ENCODE data around the gene HDAC4.

HDAC4 gene

GRCh38 chr2:239107936-239108335 lies 292.9 kb downstream of the HDAC4 start:
- no peak for DNase-seq (ENCODE audit: low read depth)

GRCh38 chr2:239106966-239107365 lies 293.9 kb downstream of the HDAC4 start:
- no peak for DNase-seq (ENCODE audit: low read depth)

- DNase-seq (ENCODE audit: low read depth): no peak
Measured at GRCh38 chr2:239106314-239106908, 294.4 kb downstream of the HDAC4 start.

DNA sequence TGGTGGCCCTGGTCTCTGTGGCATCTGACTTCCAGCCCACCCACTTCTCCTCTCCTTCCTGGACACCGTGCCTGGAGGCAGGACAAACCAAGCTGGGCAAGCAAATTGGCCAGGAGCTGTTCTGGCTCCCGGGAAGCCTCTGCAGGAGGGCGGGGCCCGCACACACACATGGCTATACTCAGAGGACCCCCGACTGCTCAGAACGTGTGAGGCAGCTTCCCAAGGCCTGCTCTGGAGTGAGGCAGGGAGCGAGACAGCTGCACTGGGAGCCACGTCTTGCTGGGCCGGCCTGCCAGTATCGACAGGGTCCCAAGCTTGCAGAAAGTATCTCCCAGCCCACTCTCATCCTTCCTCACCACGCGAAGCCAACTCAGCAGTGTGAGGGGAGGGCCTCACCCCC lies 295.6 kb downstream of the HDAC4 start:
- no peak for DNase-seq (ENCODE audit: low read depth)

DNA sequence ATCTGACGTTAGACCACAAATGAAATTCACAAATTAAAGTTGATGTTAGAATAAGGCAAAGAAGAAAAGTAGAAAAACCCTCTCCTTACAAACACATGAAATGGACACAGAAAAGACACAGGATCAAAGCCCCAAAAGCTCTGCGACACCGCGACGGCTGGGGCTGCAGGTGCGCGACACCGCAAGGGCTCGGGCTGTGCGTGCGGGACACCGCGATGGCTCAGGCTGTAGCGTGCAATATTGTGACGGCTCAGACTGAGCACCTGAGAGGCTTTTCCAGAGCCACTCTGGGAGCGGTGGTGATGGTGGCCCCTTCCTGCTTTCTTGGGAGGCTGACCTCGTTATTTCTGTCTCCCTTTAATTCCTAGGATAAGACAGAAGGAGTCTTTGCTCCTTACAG lies 296.0 kb downstream of the HDAC4 start:
- DNase-seq (ENCODE audit: low read depth): no peak

- no peak for DNase-seq (ENCODE audit: low read depth)
Measured at GRCh38 chr2:239103125-239104098, 297.4 kb downstream of the HDAC4 start.

GRCh38 chr2:239102266-239102665 lies 298.6 kb downstream of the HDAC4 start:
- DNase-seq (ENCODE audit: low read depth): no peak

DNA sequence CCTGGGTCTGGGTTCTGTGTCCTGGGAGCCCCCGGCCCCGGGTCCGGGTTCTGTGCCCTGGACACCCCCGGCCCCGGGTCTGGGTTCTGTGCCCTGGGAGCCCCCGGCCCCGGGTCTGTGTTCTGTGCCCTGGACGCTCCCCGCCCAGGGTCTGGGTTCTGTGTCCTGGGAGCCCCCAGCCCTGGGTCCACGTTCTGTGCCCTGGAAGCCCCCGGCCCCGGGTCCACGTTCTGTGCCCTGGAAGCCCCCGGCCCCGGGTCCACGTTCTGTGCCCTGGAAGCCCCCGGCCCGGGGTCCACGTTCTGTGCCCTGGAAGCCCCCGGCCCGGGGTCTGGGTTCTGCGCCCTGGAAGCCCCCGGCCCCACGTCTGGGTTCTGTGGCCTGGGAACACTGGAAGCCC lies 299.0 kb downstream of the HDAC4 start:
- no peak for DNase-seq (ENCODE audit: low read depth)

DNA sequence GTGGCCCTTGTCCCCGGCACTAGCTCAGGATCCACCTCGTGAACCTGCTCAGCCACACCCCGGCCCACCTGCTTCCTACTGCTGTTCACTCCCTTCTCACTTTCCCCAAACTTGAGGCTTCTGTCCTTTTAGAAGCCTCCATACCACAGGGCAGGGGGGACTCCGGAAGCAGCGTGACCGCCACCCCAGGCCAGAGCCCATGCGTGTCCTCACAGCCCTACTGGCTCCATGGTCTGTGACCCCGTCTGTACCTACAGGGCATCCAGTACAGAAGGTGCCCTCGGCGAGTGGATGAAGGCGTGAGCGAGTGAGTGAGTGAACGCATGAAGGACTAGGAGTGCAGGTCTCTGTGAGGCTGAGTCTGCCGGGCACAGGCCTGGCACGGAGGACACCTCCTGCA lies 299.7 kb downstream of the HDAC4 start:
- DNase-seq (ENCODE audit: low read depth): no peak

- no peak for DNase-seq (ENCODE audit: low read depth)
Measured at GRCh38 chr2:239099474-239099873, 301.3 kb downstream of the HDAC4 start.

DNA sequence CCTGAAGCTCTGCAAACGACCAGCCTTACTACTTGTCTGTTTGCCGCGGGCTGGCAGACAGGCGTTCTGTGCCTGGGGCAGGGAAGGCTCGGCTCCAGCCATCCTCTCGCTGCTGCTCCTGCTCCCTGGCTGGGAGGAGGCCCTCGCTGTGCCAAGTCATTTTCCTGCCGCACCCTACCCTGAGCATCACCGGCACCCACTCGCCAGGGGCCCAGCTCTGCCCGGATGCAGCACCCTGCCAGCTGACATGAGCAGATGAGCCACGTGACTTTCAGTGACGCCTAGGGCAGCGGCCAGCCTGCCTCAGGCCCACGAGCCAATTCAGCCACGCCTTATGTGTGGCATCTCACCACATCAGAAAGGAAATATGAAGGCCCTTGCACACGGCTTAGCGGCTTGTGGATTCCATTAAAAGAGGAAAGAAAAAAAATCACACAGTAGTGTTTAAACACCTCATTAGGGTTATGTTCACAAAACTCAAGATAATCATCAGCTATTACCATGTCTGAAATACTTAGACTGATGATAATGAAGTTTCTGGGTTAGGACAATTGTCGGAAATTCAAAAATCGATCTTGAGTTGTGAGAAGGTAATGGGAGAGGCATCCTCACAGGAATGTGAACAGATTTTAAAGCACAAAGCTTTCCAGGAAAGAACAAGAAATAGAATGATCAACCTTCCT lies 302.4 kb downstream of the HDAC4 start:
- DNase-seq (ENCODE audit: low read depth): no peak

GRCh38 chr2:239097428-239097696 lies 303.5 kb downstream of the HDAC4 start:
- no peak for DNase-seq (ENCODE audit: low read depth)

GRCh38 chr2:239096676-239097427 lies 304.0 kb downstream of the HDAC4 start:
- no peak for DNase-seq (ENCODE audit: low read depth)

- no peak for DNase-seq (ENCODE audit: low read depth)
Measured at GRCh38 chr2:239095460-239096081, 305.2 kb downstream of the HDAC4 start.

DNA sequence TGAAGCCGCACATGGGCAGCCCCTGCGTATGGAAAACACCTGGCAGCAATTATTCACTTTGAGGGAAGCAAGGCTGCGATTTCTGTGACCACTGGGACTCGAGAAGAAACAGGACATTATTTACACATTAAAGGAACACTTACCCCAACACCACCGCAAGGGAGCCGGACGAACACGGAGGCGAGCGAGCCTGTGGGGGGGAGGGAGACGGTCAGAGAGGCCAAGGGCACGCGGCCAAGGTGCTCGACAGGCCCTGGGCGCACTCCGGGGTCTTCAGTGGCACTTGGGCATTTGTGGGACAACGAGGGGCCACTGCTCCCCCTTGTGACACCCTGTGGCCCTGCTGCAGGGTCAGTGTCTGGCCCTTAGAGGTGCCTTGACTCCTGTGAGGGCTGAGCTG lies 306.0 kb downstream of the HDAC4 start:
- DNase-seq (ENCODE audit: low read depth): no peak

DNA sequence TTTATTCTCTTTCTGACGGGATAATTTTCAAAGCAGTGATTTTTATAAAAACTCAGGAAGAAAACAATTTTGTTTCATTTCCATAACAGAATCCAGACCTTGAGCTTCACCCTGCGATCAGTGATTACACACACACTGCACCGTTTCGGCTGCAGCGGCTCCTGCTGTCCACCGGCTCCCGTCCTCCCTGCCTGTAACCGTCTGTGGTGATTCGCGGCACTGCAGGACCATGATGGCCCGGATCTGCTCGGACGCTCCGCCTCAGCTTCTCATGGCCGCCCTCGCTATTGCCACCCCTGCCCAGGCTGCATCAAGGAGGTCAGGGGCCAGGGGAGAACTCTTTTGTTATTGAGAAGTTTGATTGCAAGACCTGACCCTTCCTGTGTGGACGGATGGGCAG lies 306.9 kb downstream of the HDAC4 start:
- no peak for DNase-seq (ENCODE audit: low read depth)

DNA sequence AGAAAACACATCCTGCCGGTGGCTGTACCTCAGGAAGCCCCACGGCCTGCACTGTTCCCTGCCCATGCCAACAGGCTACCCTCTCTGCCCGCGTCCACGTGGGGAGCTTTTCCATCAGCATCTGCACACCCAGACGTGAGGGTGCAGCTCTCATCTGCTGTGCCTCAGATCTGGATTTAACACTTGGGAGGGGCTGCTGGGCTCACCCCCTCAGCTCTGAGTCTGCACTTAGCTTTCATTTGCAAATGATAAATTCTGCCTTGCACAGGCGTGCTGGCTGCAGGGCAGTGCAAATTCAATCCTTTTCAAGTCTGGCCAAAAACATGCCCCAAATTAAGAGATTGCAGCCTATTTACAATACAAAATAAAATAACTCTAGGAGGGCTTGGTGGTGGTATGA lies 307.3 kb downstream of the HDAC4 start:
- DNase-seq (ENCODE audit: low read depth): no peak

- DNase-seq (ENCODE audit: low read depth): no peak
Measured at GRCh38 chr2:239092571-239093294, 308.1 kb downstream of the HDAC4 start.

GRCh38 chr2:239089884-239090283 lies 310.9 kb downstream of the HDAC4 start:
- no peak for DNase-seq (ENCODE audit: low read depth)

GRCh38 chr2:239087046-239087710 lies 313.6 kb downstream of the HDAC4 start:
- DNase-seq (ENCODE audit: low read depth): no peak
